A549 (cell line): ENCODE measurements around the gene KLHL13. TPM values are rescaled to one million over a fixed set of nuclear protein-coding genes. Genes with fewer than 3 reads are reported as not detected.
A peak's percentile ranks its signal among the peaks of the same experiment; 100 is the strongest.
"Not testable (repeated sequence)": the region's sequence is repeated elsewhere in the genome, so short reads cannot be mapped to it uniquely, and the experiment has no call there.

ENCODE experiments used
- ATAC-seq, 2 experiments: fragments of 200-7000 bp in 1 of 2; fragments of >200 bp in 1 of 2; cut with Nextera tagmentation in 1 of 2; cut with Tn5 transposase in 1 of 2; 3 replicates each; pipeline versions ENCODE4 v1.8.0 to v1.9.1; 2018 to 2020; ENCODE audit warnings: mild to moderate bottlenecking in 1 of 2, moderate library complexity in 1 of 2
- CTCF ChIA-PET: fragments of 300-600 bp; sonication (Branson Sonifier 250); formaldehyde crosslinking; extraction: SDS; loops from one replicate; lab custom pipeline; 2021; ENCODE audit warnings: antibody characterized with exemption, inconsistent platforms; lab: Yijun Ruan, JAX
- POLR2A ChIA-PET: fragments of 350-600 bp; formaldehyde crosslinking; extraction: SDS; loops from one replicate; lab custom pipeline; 2021; ENCODE audit warnings: antibody characterized with exemption, inconsistent platforms; lab: Yijun Ruan, JAX
- DNase-seq, 2 experiments: peaks; one replicate each; pipeline versions ENCODE4 v3.0.0 to v3.0.0-alpha.2; 2011 to 2016; ENCODE audit warnings: low read depth in 1 of 2, low spot score in 1 of 2
- FAIRE-seq: peaks from 2 replicates; lab custom pipeline; 2011; peaks lifted over from hg19 to GRCh38; lab: Jason Lieb, UNC
- H3K27ac ChIP-seq, 2 experiments: fragments of >200 bp; sonication (Bioruptor Twin); formaldehyde crosslinking; 3 replicates each; pipeline ENCODE4 v1.5.1; 2016 to 2017
- H3K4me1 ChIP-seq: fragments of >200 bp; sonication (Bioruptor Twin); formaldehyde crosslinking; 3 replicates; pipeline ENCODE4 v1.6.1; 2016
- H3K4me2 ChIP-seq: fragments of >200 bp; sonication (Bioruptor Twin); formaldehyde crosslinking; 3 replicates; pipeline ENCODE4 v1.6.1; 2016
- H3K4me3 ChIP-seq: fragments of >200 bp; sonication (Bioruptor Twin); formaldehyde crosslinking; 3 replicates; pipeline ENCODE4 v1.5.1; 2016
- H3K9me3 ChIP-seq: fragments of >200 bp; sonication (Bioruptor Twin); formaldehyde crosslinking; 3 replicates; pipeline ENCODE4 v1.6.1; 2016
- CEBPB ChIP-seq, 2 experiments: fragments of >200 bp in 1 of 2; sonication (Bioruptor Twin) in 1 of 2; formaldehyde crosslinking in 1 of 2; IDR thresholded peaks; 2 replicates each; pipeline ENCODE4 v1.6.1; 2012 to 2016
- CHD2 ChIP-seq: fragments of 150-350 bp; IDR thresholded peaks from 2 replicates; pipeline ENCODE4 v1.6.1; 2014; ENCODE audit warnings: low read length; ENCODE audit not compliant: partially characterized antibody
- E2F6 ChIP-seq: IDR thresholded peaks from 2 replicates; pipeline ENCODE4 v1.6.1; 2012; ENCODE audit warnings: low read depth, borderline replicate concordance
- EHMT2 ChIP-seq: fragments of 200-600 bp; sonication (generic); IDR thresholded peaks from 2 replicates; pipeline ENCODE4 v1.6.1; 2016; ENCODE audit warnings: antibody characterized with exemption, low read depth, mild to moderate bottlenecking, moderate library complexity
- JUNB ChIP-seq: fragments of >200 bp; sonication (Bioruptor Twin); formaldehyde crosslinking; IDR thresholded peaks from 2 replicates; pipeline ENCODE4 v1.6.1; 2016
- MAX ChIP-seq: IDR thresholded peaks from 2 replicates; pipeline ENCODE4 v1.6.1; 2012
- NFE2L2 ChIP-seq: fragments of 150-350 bp; conservative IDR thresholded peaks from 2 replicates; pipeline ENCODE4 v1.6.1; 2014; ENCODE audit warnings: low read length
- NPAS2 ChIP-seq: fragments of 250-450 bp; sonication (Bioruptor Pico); IDR thresholded peaks from 2 replicates; pipeline ENCODE4 v1.8.0; 2022; ENCODE audit warnings: mild to moderate bottlenecking, moderate library complexity, borderline replicate concordance
- POLR2A ChIP-seq: IDR thresholded peaks from 2 replicates; pipeline ENCODE4 v1.6.1; 2012; ENCODE audit warnings: mild to moderate bottlenecking, low read length
- RAD21 ChIP-seq, 2 experiments: fragments of >200 bp in 1 of 2; sonication (Bioruptor Twin) in 1 of 2; formaldehyde crosslinking in 1 of 2; IDR thresholded peaks in 1 of 2; conservative IDR thresholded peaks in 1 of 2; 2 replicates in 1 of 2; 3 replicates in 1 of 2; pipeline ENCODE4 v1.6.1; 2012 to 2018; ENCODE audit warnings: inconsistent platforms in 1 of 2
- RARB ChIP-seq: fragments of 250-450 bp; sonication (Bioruptor Pico); IDR thresholded peaks from 2 replicates; pipeline ENCODE4 v1.8.0; 2021; ENCODE audit warnings: mild to moderate bottlenecking, moderate library complexity
- RCOR1 ChIP-seq: fragments of 150-350 bp; IDR thresholded peaks from 2 replicates; pipeline ENCODE4 v1.6.1; 2014; ENCODE audit warnings: antibody characterized with exemption, low read length, low read depth
- RNF2 ChIP-seq: fragments of 200-600 bp; sonication (generic); IDR thresholded peaks from 2 replicates; pipeline ENCODE4 v1.6.1; 2016; ENCODE audit warnings: low read depth, mild to moderate bottlenecking, antibody characterized with exemption, moderate library complexity, borderline replicate concordance
- TFCP2L1 ChIP-seq: fragments of 250-450 bp; sonication (Bioruptor Pico); IDR thresholded peaks from 2 replicates; pipeline ENCODE4 v1.5.0; 2021; ENCODE audit warnings: mild to moderate bottlenecking
- TP53 ChIP-seq: fragments of 250-450 bp; sonication (Bioruptor Pico); IDR thresholded peaks from 2 replicates; pipeline ENCODE4 v1.5.0; 2021; ENCODE audit warnings: mild to moderate bottlenecking, moderate library complexity
- ZFP36 ChIP-seq: fragments of 450-650 bp; IDR thresholded peaks from 2 replicates; pipeline ENCODE4 v1.6.1; 2014; ENCODE audit warnings: borderline replicate concordance; ENCODE audit not compliant: partially characterized antibody
- ZSCAN20 ChIP-seq: fragments of 250-450 bp; sonication (Bioruptor Pico); IDR thresholded peaks from 2 replicates; pipeline ENCODE4 v1.8.0; 2022; ENCODE audit warnings: mild to moderate bottlenecking, moderate library complexity
- WGBS: methylation state at CpG from one replicate; pipeline ENCODE4 v1.1.6; 2017; ENCODE audit errors: missing lambda C conversion rate; 5-methylcytosine and 5-hydroxymethylcytosine counted together
- polyA plus RNA-seq, 4 experiments: library from polyadenylated mRNA; depleted of rRNA in 3 of 4; stranded (reverse); fragments of >200 nt; fragmentation: RNase III in 1 of 4; extraction: RNeasy Plus Mini Kit Qiagen cat#74134 plus additional on column Dnase treatment in 1 of 4; gene quantifications; 2 replicates in 3 of 4; 3 replicates in 1 of 4; pipeline ENCODE4 v1.2.3, GENCODE V29; 2011 to 2017
- TF ChIP-seq, protein P1 (sequence below): fragments of 450-650 bp; IDR thresholded peaks from 2 replicates; pipeline ENCODE4 v1.6.1; 2014; ENCODE audit warnings: antibody characterized with exemption
- TF ChIP-seq, protein P2 (sequence below): IDR thresholded peaks from 2 replicates; pipeline ENCODE4 v1.6.1; 2012

The KLHL13 gene
- polyA plus RNA-seq, 2 of the 4 experiments (the other 2 are of a cell fraction) = 0.76 to 1.0 TPM

DNA sequence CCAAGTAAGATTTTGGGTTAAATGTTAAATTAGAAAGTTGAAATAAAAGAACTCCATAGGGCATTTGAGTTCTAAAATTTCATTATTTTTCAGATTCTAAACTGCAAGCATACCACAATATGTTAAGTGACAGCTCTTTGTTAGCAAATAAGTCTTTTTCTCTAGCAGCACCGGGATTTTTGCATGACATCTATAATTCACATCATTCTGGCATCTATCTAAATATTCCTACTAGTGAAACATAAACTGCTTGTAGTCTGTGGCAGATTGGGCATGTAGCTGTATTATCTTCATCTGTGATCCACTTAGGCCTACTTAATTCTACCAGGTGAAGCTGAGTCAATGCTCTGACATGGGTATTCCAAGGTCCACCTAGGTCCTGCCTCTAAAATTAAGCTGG is 32.1 kb upstream of the KLHL13 start:
- POLR2A ChIA-PET = no interaction called here
- TF ChIP-seq RARB (CRISPR knock-in tag) (no peak), TFCP2L1 (CRISPR knock-in tag) (no peak)
- TF ChIP-seq, all 56 proteins: peak for 0
- no peak for ATAC-seq
- H3K4me1 ChIP-seq = no peaks in the 10 kb centered on the region
- H3K4me3 ChIP-seq = no peak overlapping the region
- DNase-seq = no peak
- WGBS = 10% methylated on average over 1 of the region's 1 CpG
- CTCF ChIA-PET = interaction anchor here (0.9 kb wide), 1 partner anchor 11 kb away, joined by 3 read pairs; no protein-coding TSS in a partner anchor
- H3K4me2 ChIP-seq = no peak overlapping the region
- H3K9me3 ChIP-seq = no peaks in the 10 kb centered on the region
- no peak overlapping the region for H3K27ac ChIP-seq
- no peak for FAIRE-seq

DNA sequence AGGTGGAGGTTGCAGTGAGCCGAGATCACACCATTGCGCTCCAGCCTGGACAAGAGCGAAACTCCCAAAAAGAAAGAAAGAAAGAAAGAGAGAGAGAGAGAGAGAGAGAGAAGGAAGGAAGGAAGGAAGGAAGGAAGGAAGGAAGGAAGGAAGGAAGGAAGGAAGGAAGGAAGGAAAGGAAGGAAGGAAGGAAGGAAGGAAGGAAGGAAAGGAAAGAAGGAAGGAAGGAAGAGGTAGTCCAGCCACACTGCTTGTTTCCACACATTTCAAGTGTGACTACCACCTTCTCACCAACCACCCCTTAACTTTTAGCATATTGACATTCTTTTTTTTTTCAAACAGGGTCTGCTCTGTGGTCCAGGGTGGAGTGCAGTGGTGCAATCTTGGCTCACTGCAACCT is 31.2 kb upstream of the KLHL13 start:
- H3K27ac ChIP-seq, H3K4me3 ChIP-seq, FAIRE-seq, H3K4me2 ChIP-seq, DNase-seq, POLR2A ChIA-PET, H3K9me3 ChIP-seq, ATAC-seq, H3K4me1 ChIP-seq: not testable (repeated sequence)
- 80% methylated on average over 2 of the region's 3 CpGs for WGBS
- CTCF ChIA-PET = interaction anchor here (0.9 kb wide), 1 partner anchor 10 kb away, joined by 3 read pairs; no protein-coding TSS in a partner anchor

- no peak for ATAC-seq
- CTCF ChIA-PET = interaction anchor here (0.9 kb wide), 1 partner anchor 10 kb away, joined by 3 read pairs; no protein-coding TSS in a partner anchor
Measured at GRCh38 chrX:118143578-118143977, 27.0 kb upstream of the KLHL13 start.

GRCh38 chrX:118131336-118131735 is 14.7 kb upstream of the KLHL13 start:
- FAIRE-seq = no peak
- no peak for DNase-seq
- 60% methylated on average over 3 of the region's 3 CpGs for WGBS
- POLR2A ChIA-PET = no interaction called here
- Histone ChIP-seq H3K4me1 (no peaks in the 10 kb centered on the region), H3K4me3 (no peak overlapping the region), H3K9me3 (no peaks in the 10 kb centered on the region), H3K4me2 (no peak overlapping the region), H3K27ac (no peak overlapping the region)
- TF ChIP-seq, protein P1, sequence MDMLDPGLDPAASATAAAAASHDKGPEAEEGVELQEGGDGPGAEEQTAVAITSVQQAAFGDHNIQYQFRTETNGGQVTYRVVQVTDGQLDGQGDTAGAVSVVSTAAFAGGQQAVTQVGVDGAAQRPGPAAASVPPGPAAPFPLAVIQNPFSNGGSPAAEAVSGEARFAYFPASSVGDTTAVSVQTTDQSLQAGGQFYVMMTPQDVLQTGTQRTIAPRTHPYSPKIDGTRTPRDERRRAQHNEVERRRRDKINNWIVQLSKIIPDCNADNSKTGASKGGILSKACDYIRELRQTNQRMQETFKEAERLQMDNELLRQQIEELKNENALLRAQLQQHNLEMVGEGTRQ = no peak
- TF ChIP-seq TP53 (CRISPR knock-in tag) (no peak), EHMT2 (no peak), NPAS2 (no peak), JUNB (no peak), ZSCAN20 (no peak), RARB (CRISPR knock-in tag) (no peak), RAD21 (conservative IDR thresholded peaks at IDR 0.05 in 1 of 2, IDR thresholded peaks at IDR 0.05 in 1 of 2) (no peak), CHD2 (no peak)
- TF ChIP-seq, protein P2, sequence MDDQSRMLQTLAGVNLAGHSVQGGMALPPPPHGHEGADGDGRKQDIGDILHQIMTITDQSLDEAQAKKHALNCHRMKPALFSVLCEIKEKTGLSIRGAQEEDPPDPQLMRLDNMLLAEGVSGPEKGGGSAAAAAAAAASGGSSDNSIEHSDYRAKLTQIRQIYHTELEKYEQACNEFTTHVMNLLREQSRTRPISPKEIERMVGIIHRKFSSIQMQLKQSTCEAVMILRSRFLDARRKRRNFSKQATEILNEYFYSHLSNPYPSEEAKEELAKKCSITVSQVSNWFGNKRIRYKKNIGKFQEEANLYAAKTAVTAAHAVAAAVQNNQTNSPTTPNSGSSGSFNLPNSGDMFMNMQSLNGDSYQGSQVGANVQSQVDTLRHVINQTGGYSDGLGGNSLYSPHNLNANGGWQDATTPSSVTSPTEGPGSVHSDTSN = no peak
- CTCF ChIA-PET = no interaction called here
- no peak for ATAC-seq

More at GRCh38 chrX:118143578-118143977, 27.0 kb upstream of the KLHL13 start:
- no peaks in the 10 kb centered on the region for H3K4me1 ChIP-seq
- H3K4me3 ChIP-seq = no peak overlapping the region
- FAIRE-seq = peak; percentile 96
- no peaks in the 10 kb centered on the region for H3K9me3 ChIP-seq
- POLR2A ChIA-PET = no interaction called here
- WGBS = 37% methylated on average over 3 of the region's 3 CpGs
- TF ChIP-seq MAX (no peak), RNF2 (no peak), NFE2L2 (no peak), NPAS2 (no peak), CEBPB (IDR thresholded peaks at IDR 0.05) (no peak), ZFP36 (no peak), E2F6 (no peak), RCOR1 (no peak), POLR2A (no peak)
- TF ChIP-seq, all 56 proteins: peak for 0
- no peak overlapping the region for H3K4me2 ChIP-seq
- no peak overlapping the region for H3K27ac ChIP-seq
- no peak for DNase-seq
